Activated naive CD8-positive, alpha-beta T cell treated with anti-CD3 and anti-CD28 coated beads for 36 hours (primary cell): ENCODE data around the gene SPINK4. TPM values are rescaled to one million over a fixed set of nuclear protein-coding genes. Genes with fewer than 3 reads are reported as not detected.
A peak's percentile ranks its signal among the peaks of the same experiment; 100 is the strongest.

Experiments used
- DNase-seq: peaks from one replicate; pipeline ENCODE4 v3.0.0; 2021
- H3K27ac Mint-ChIP-seq: one replicate; pipeline ENCODE4 v1.8.0; 2022; ENCODE audit warnings: mild to moderate bottlenecking, moderate library complexity, mixed read lengths
- H3K27me3 Mint-ChIP-seq: one replicate; pipeline ENCODE4 v1.8.0; 2022; ENCODE audit warnings: mild to moderate bottlenecking, mixed read lengths
- H3K36me3 Mint-ChIP-seq: one replicate; pipeline ENCODE4 v1.8.0; 2021; ENCODE audit warnings: mild to moderate bottlenecking, mixed read lengths
- H3K4me1 Mint-ChIP-seq: one replicate; pipeline ENCODE4 v1.8.0; 2021; ENCODE audit warnings: mixed read lengths
- H3K4me3 Mint-ChIP-seq: one replicate; pipeline ENCODE4 v1.8.0; 2022; ENCODE audit warnings: mild to moderate bottlenecking, moderate library complexity, mixed read lengths
- H3K9me3 Mint-ChIP-seq: one replicate; pipeline ENCODE4 v1.8.0; 2022; ENCODE audit warnings: mixed read lengths
- total RNA-seq, 2 experiments: library from RNA; stranded (reverse); gene quantifications; one replicate each; pipeline ENCODE4 v1.2.3, GENCODE V29; 2021

Gene SPINK4
- total RNA-seq = not detected

DNA sequence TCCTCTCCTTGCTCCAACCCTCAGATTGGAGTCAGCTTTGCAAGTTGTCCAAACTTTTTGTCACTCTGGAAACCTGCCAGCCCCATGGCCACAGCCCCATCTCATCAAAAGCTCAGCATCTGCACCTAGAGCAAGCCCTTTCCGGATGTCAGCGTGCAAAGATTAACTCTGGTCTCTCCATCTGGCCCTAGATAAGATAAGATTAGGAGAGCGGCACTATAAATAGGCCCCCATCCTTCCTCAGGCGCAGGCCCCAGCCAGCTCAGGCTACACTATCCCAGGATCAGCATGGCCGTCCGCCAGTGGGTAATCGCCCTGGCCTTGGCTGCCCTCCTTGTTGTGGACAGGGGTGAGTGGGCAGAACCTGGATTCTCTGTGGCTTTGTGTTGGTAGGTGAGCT, at the start of gene SPINK4:
Gene SPINK4, plus strand, starts transcription at position 247 of the 400 bp plus-strand sequence. Its CDS starts 42 bp downstream, at position 289.
- Mint-ChIP-seq H3K27me3 (no peaks in the 10 kb centered on the region), H3K36me3 (no peaks in the 10 kb centered on the region), H3K4me1 (no peaks in the 10 kb centered on the region), H3K9me3 (no peaks in the 10 kb centered on the region), H3K4me3 (no peak within 1 kb of the TSS), H3K27ac (no peak within 1 kb of the TSS)
- no peak for DNase-seq

DNA sequence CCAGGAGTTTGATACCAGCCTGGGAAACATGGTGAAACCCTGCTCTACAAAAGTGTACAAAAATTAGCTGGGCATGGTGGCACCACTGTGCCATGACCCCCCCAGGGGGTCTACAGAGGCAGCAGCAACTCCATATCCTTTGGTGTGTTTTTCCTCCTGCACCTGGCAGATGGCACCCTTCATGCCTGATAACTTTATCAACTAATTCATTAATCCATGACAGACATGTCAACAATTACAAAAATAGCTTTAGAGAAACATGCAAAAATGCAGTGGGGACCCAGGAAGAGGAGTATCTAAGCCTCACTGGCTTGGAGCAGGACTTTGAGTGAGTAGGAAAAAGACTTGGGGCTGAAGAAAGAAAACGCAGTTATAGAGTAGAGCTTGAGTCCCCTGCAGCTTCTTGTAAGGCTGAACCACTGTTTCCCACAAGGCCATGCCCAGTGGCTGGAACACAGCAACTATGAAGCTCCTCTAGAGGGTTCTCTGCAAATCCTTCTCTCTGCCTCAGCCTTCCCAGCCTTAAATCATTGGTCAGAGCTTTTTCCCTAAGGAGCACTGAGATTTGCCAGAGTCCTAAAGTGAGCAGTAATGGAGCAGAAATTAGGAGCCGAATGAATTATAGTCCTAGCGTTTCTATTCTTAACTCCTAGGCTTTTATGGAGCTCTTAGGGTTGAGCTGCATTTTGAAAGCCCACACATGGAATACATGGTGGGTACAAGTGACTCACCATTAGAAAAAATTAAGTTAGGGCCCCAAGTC, 47.3 kb upstream of the SPINK4 start:
- Mint-ChIP-seq H3K9me3 (no peaks in the 10 kb centered on the region), H3K4me1 (no peaks in the 10 kb centered on the region), H3K4me3 (no peak overlapping the region), H3K36me3 (no peaks in the 10 kb centered on the region), H3K27me3 (no peaks in the 10 kb centered on the region), H3K27ac (no peak overlapping the region)
- no peak for DNase-seq

DNA sequence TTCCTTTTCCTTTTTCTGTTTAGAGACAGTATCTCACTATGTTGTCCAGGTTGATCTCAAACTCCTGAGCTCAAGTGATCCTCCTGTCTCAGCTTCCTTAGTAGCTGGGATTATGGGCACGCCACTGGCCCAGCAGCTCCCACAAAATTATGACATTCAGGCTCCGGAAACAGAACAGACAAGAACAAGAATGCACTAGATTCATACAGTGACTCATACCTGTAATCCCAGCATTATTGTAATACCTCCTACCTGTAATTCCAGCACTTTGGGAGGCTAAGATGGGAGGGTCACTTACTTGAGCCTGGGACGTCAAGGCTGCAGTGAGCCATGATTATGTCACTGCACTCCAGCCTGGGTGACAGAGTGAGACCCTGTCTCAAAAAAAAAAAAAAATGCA, 46.1 kb upstream of the SPINK4 start:
- Mint-ChIP-seq H3K4me1 (no peaks in the 10 kb centered on the region), H3K4me3 (no peak overlapping the region), H3K27ac (no peak overlapping the region), H3K36me3 (no peaks in the 10 kb centered on the region), H3K27me3 (no peaks in the 10 kb centered on the region), H3K9me3 (no peaks in the 10 kb centered on the region)
- no peak for DNase-seq

GRCh38 chr9:33196736-33197135, 43.2 kb upstream of the SPINK4 start:
- Mint-ChIP-seq H3K27ac (no peak overlapping the region), H3K36me3 (no peaks in the 10 kb centered on the region), H3K9me3 (no peaks in the 10 kb centered on the region), H3K27me3 (no peaks in the 10 kb centered on the region), H3K4me3 (no peak overlapping the region), H3K4me1 (no peaks in the 10 kb centered on the region)
- no peak for DNase-seq

DNA sequence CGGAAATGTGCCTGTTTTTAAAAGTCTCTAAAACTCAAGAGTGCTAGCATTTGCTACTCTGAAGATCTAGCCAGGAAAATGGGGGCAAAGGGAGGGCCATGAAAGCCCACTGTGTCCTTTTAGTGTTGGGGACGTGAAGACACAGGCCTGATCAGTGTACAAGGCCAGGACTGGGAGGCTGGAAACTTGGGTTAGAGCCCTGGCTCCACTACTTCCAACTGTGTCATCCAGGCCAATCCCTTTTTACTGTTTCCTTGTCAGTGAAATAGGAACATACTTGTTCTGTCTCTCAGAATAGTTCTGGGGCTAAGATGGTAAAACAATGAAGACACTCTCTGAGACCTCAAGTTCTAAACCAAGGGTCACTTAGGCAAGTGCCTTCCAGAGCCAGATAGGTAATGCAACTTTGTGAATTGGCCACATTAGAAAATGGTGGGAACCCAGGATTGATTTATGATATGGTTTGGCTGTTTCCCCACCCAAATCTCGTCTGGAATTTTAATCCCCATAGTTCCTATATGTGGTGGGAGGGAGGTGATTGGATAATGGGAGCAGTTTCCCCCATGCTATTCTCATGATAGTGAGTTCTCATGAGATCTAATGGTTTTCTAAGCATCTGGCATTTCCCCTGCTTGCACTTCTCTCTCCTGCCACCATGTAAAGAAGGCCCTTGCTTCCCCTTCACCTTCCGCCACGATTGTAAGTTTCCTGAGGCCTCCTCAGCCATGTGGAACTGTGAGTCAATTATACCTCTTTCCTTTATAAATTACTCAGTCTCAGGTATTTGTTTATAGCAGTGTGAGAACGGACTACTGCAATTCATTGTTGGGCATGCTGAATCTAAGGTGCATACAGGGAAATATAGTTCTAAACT, 42.5 kb upstream of the SPINK4 start:
- no peak overlapping the region for H3K4me3 Mint-ChIP-seq
- H3K27me3 Mint-ChIP-seq = no peaks in the 10 kb centered on the region
- H3K27ac Mint-ChIP-seq = no peak overlapping the region

DNA sequence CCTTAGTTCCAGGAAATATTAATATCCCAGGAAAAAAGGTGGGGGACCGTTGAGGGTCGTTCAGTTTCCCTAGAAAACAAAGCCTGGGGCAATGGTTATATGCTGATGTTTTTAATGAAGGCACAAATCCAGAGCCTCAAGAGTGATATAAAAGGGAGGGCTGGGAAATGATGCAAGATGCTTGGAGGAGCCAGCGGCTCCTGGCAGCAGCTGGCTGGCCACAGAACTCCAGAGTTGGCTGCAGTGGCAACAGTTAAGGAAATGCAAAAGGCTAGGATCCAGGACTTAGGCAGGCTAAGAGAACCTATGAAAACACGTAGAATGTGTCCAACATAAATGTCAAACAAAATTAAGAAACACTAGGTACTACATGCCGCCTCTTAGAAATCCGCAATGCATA, 41.8 kb upstream of the SPINK4 start:
- Mint-ChIP-seq H3K4me1 (peaks cover 9% of the 10 kb centered on the region), H3K27ac (no peak overlapping the region), H3K36me3 (no peaks in the 10 kb centered on the region), H3K4me3 (no peak overlapping the region), H3K9me3 (no peaks in the 10 kb centered on the region), H3K27me3 (no peaks in the 10 kb centered on the region)
- no peak for DNase-seq

More for the DNA sequence above, 42.5 kb upstream of the SPINK4 start:
- Mint-ChIP-seq H3K9me3 (no peaks in the 10 kb centered on the region), H3K4me1 (peaks cover 5% of the 10 kb centered on the region), H3K36me3 (no peaks in the 10 kb centered on the region)
- DNase-seq = no peak

DNA sequence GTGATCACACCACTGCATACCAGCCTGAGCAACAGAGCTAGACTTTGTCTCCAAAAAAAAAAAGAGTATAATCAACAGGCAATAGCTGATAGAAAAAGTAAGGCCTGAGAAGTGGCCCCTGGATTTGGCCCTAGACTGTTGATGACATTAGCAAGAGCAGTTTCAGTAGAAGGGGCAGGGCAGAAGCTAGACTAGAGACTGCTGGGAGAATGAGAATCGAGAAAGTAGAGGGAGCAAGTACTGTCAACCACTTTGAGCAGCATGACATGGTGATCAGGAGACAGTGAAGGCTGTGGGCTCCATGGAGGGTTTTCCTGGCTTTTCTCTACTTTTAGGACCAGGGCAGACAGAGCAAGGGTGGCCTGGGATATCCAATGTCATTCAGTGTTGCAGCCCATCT, 37.9 kb upstream of the SPINK4 start:
- Mint-ChIP-seq H3K27ac (peak overlapping the region; percentile 7), H3K4me1 (peaks cover 9% of the 10 kb centered on the region)

DNA sequence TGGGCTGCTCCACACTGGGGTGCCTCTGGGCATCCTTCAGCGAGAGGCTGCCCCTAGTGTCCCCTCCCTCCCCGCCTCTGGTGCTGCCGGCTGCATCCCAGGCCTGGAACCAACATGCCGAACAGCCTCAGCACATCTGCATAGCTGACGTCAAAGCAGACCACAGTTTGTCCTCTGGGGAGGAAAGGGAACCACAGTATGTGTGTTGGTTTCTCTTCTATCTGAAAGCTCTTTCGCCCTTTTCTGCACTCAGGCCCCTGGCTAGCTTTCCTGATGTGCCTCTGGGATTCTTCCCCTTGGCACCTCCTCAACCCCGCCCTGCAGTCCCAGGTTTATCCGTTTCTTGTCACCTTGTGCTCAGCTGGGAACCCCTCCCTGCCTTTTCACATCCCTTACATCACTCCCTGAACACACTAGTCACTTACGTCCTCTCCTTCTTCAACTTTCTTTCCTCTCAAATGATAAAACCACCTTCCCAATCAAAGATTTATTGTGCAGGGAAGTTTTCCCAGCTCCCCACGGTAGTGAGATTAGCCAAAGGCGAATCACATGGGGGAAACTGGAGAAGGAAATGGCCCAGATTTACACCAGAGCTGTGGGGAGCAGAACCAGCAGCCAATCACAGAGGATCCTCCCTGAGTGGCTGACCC, 37.3 kb upstream of the SPINK4 start:
- H3K9me3 Mint-ChIP-seq = no peaks in the 10 kb centered on the region
- peaks cover 9% of the 10 kb centered on the region for H3K4me1 Mint-ChIP-seq
- H3K27ac Mint-ChIP-seq = peak overlapping the region; percentile 7
- DNase-seq = peak; percentile 46
- H3K4me3 Mint-ChIP-seq = peak overlapping the region; percentile 12
- H3K27me3 Mint-ChIP-seq = no peaks in the 10 kb centered on the region
- H3K36me3 Mint-ChIP-seq = no peaks in the 10 kb centered on the region

More for the DNA sequence above, 37.9 kb upstream of the SPINK4 start:
- no peak overlapping the region for H3K4me3 Mint-ChIP-seq
- no peaks in the 10 kb centered on the region for H3K27me3 Mint-ChIP-seq
- H3K9me3 Mint-ChIP-seq = no peaks in the 10 kb centered on the region
- DNase-seq = no peak
- H3K36me3 Mint-ChIP-seq = no peaks in the 10 kb centered on the region

- Mint-ChIP-seq H3K4me3 (no peak overlapping the region), H3K9me3 (no peaks in the 10 kb centered on the region), H3K27me3 (no peaks in the 10 kb centered on the region), H3K27ac (no peak overlapping the region), H3K4me1 (no peaks in the 10 kb centered on the region), H3K36me3 (no peaks in the 10 kb centered on the region)
- no peak for DNase-seq
Measured at GRCh38 chr9:33209394-33209793, 30.6 kb upstream of the SPINK4 start.

- Mint-ChIP-seq H3K9me3 (no peaks in the 10 kb centered on the region), H3K27me3 (no peaks in the 10 kb centered on the region), H3K36me3 (no peaks in the 10 kb centered on the region), H3K4me3 (no peak overlapping the region), H3K27ac (no peak overlapping the region), H3K4me1 (no peaks in the 10 kb centered on the region)
- no peak for DNase-seq
Measured at GRCh38 chr9:33210006-33210715, 29.8 kb upstream of the SPINK4 start.

DNA sequence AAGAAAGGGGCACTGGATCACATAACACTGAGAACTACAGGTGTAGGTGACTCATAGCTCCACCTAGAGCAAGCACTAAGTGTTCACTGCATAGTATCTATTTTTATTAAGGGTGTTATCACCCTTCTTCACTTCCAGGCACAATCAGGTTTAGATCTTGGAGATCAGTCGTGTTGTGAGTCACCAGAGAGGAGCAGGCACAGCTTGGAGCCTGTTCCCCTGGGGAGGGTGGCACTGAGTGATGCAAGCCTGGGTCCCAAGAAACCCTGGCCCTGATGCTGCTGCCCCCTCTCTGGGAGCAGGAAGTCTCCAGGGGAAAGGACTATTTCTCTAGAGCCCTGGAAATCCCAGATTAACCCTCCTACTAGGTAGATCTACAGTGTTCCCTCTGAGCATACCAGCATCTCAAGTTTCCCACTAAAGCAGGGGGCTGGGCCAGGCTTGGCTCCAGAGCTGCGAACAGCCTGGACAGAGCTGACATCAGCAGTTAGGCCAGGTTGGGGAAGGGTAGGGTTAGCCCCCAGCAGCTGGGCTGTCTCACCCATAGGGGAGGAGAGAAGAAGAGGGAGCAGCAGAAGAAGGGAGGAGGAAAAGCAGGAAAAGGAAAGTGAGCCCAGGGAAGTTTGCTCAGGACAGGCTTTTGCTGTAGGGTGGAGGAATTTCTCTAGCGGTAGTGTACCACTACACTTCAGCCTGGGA, 28.1 kb upstream of the SPINK4 start:
- H3K4me1 Mint-ChIP-seq = no peaks in the 10 kb centered on the region
- DNase-seq = no peak
- H3K27me3 Mint-ChIP-seq = no peaks in the 10 kb centered on the region
- no peaks in the 10 kb centered on the region for H3K9me3 Mint-ChIP-seq
- no peak overlapping the region for H3K27ac Mint-ChIP-seq
- no peaks in the 10 kb centered on the region for H3K36me3 Mint-ChIP-seq
- no peak overlapping the region for H3K4me3 Mint-ChIP-seq

DNA sequence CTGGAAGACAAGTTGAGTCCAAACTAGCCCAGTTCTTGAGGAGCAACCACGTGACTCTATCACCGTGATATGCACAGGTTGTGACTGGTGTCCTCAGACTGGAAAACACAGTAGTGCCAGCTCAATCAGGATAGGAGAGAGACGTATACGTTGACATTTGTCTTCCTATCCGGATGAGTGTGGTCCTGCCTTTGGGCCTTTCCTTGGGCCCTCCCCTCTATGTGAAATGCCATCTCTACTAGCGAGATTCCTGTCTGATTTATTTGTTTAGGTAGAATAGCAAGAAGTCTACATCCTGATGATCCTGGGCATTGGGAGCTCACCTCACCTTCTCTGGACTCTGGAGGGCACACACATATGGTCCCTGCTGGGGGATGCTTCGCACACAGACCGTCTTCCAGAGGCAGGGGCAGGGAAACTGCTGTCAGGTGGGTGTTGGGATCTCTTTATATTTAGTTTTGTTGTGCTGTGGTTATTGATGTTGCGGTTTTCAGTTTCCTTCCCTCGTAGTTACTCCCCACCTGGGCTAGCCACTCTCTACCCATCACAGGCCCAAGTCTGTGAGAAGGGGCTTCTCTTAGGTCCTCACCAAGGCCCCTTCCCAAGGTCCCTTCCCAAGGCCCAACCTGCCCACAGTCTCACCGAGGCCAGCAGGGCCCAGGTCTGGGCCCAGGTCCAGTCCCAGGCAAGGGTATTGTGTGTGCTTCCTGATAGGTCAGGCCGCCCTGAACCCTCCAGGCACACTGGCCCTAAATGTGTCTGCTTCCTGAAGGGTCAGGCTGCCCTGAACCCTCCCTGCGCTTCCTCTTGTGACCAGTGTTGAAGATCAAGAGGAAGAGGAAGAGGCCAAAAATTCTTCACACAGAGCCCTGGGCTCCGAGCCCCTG, 19.0 kb upstream of the SPINK4 start:
- Mint-ChIP-seq H3K27me3 (no peaks in the 10 kb centered on the region), H3K27ac (no peak overlapping the region), H3K9me3 (no peaks in the 10 kb centered on the region), H3K36me3 (no peaks in the 10 kb centered on the region), H3K4me1 (peaks cover 10% of the 10 kb centered on the region), H3K4me3 (no peak overlapping the region)
- no peak for DNase-seq

- DNase-seq = no peak
- no peak overlapping the region for H3K4me3 Mint-ChIP-seq
- H3K27ac Mint-ChIP-seq = no peak overlapping the region
- no peaks in the 10 kb centered on the region for H3K9me3 Mint-ChIP-seq
- peaks cover 10% of the 10 kb centered on the region for H3K4me1 Mint-ChIP-seq
- no peaks in the 10 kb centered on the region for H3K36me3 Mint-ChIP-seq
- no peaks in the 10 kb centered on the region for H3K27me3 Mint-ChIP-seq
Measured at GRCh38 chr9:33221568-33221884, 18.4 kb upstream of the SPINK4 start.

DNA sequence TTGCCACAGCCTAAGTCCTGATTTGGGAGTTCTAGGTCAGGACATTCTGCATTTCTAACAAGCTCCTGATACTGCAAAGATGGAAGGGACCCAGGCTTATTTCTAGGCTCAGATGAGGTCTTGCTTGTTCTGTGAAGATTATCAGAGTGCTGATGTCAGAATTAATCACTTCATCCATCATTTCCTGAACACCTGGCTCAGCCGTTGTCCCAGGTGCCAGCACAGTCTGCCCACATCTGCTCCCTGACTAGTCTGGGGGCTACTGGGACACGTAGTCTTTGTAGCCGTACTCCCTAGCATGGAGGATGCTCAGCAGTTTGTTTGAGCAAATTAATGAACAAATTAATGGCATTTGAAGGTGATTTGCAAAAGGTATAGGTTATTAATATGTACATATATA, 17.9 kb upstream of the SPINK4 start:
- Mint-ChIP-seq H3K4me1 (peaks cover 11% of the 10 kb centered on the region), H3K27me3 (no peaks in the 10 kb centered on the region), H3K36me3 (no peaks in the 10 kb centered on the region), H3K27ac (no peak overlapping the region), H3K4me3 (no peak overlapping the region), H3K9me3 (no peaks in the 10 kb centered on the region)
- no peak for DNase-seq
